ENCODE measurements around the gene IGF1R.

IGF1R gene

GRCh38 chr15:98705070-98705469 is 56.7 kb downstream of the IGF1R start:
- no peak for DNase-seq (ENCODE audit: low read depth in 2 of 2)

DNA sequence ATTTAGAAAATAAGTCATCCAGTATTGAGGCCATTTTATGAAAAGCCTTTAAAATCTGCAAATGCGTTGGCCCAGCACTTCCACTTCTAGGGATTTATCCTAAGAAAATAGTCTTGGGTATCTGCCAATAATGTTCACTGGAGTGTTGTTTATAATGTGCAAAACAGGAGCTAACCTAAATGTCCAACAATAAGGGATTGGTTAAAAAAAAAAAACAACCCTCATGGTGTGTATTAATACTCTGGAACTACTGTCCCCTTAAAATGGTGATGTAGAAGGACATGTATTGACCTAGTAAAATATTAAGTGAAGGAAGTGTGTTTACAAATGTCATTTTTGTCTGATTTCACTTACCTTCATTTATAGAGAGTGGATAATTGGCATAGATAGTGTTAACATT is 58.0 kb downstream of the IGF1R start:
- DNase-seq (ENCODE audit: low read depth in 2 of 2): no peak

DNA sequence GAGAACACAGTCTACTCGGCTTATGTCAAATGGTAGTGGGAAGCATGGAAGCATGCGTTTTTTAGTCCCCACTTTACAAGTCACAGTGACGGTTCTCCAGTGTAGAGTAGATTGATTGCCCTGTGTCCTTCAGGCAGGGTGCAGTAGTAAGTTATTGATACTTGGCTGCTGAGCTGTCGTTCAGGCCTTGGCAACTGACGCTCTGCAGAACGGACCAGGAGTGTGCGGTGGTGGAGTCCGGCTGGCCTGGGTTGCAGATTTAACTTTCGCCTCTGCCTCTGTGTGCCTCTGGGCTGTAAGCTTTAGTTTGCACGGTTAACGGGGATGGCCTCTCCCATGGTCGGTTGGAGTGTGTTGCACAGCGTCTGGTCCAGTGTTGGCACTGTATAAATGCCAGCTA is 58.6 kb downstream of the IGF1R start:
- no peak for DNase-seq (ENCODE audit: low read depth in 2 of 2)

DNA sequence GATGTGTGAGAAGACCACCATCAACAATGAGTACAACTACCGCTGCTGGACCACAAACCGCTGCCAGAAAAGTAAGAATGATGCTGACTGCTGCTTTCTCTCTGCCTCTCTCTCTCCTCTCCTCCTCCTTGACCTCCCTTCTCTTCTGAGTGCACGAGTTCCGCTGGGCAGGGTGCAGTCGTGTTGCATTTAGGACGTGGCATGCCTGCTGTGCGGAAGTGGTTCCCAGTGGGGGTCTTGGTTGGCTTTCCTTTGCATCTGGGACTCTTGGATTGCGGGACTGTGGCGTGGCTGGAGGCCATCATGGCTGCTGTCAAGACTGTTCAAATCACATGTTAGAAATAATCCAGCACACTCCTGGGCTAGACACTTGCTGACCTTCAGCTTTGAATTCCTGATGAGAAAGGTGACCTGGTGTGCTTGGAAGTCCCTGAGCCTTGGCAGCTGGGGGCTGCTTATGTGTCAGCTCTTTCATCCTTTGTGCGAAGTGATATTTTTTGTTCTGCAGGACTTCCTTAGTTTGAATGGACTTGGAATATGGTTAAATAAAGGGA is 59.8 kb downstream of the IGF1R start:
- DNase-seq (ENCODE audit: low read depth in 2 of 2): no peak

- DNase-seq (ENCODE audit: low read depth in 2 of 2): no peak
Observed at GRCh38 chr15:98711810-98712209, 63.5 kb downstream of the IGF1R start.

DNA sequence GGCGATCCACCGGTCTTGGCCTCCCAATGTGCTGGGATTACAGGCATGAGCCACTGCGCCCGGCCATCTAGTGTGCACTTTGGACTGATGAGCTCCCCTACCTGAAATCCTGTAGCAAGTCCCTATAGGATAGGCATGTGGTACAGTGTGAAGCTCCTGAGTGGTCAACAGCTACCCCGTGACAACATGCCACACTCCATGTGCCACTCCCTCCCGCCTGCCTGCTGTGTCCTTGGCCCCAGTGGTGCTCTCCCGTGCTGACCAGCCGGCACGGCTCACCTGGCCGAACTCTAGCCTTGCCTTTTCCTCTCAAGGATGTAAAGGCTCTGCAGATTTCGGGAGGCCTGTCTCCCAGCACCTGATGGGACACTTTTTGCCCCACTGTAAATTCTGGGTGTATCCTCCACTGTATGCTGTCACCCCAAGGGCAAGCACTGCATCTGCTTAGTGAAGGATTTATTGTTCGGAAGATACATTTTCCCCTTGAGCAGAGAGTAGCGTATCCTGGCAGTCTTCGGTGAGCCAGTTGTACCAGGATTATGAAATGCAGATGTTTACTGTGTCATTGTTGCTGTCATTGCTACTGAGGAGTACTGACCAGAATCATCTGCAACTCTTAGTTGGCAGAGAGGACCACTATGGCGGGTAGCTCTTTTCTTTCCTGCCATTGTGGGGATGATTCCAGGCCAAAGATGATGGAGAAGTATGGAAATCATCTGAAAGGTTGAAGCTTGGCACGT is 64.7 kb downstream of the IGF1R start:
- no peak for DNase-seq (ENCODE audit: low read depth in 2 of 2)

DNA sequence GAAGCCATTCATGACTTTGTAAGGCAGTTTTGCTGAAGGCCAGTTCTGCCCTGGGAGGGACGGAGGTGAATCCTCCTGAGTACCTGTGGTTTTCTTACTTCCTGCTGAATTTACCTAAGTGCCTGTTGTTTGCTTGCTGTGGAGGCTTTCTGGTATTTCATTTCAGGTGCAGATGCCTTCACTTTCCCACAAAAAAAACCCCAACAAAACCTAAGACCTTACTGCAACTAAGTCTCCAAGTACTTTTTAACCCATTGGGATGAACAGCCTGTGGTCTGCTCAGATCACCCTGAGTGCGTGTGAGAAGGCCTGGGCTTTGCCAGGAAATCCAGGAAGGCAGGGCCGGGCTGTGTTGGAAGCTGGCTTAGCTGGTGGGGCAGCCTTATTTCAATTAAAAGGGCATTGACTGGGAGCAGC is 65.3 kb downstream of the IGF1R start:
- no peak for DNase-seq (ENCODE audit: low read depth in 2 of 2)

- DNase-seq (ENCODE audit: low read depth in 2 of 2): no peak
Observed at GRCh38 chr15:98714922-98715321, 66.6 kb downstream of the IGF1R start.

- DNase-seq (ENCODE audit: low read depth in 2 of 2): no peak
Observed at GRCh38 chr15:98715401-98715800, 67.1 kb downstream of the IGF1R start.

- DNase-seq (ENCODE audit: low read depth in 2 of 2): no peak
Observed at GRCh38 chr15:98715890-98716443, 67.6 kb downstream of the IGF1R start.

- DNase-seq (ENCODE audit: low read depth in 2 of 2): no peak
Observed at GRCh38 chr15:98717371-98717770, 69.0 kb downstream of the IGF1R start.

GRCh38 chr15:98717942-98718341 is 69.6 kb downstream of the IGF1R start:
- no peak for DNase-seq (ENCODE audit: low read depth in 2 of 2)

DNA sequence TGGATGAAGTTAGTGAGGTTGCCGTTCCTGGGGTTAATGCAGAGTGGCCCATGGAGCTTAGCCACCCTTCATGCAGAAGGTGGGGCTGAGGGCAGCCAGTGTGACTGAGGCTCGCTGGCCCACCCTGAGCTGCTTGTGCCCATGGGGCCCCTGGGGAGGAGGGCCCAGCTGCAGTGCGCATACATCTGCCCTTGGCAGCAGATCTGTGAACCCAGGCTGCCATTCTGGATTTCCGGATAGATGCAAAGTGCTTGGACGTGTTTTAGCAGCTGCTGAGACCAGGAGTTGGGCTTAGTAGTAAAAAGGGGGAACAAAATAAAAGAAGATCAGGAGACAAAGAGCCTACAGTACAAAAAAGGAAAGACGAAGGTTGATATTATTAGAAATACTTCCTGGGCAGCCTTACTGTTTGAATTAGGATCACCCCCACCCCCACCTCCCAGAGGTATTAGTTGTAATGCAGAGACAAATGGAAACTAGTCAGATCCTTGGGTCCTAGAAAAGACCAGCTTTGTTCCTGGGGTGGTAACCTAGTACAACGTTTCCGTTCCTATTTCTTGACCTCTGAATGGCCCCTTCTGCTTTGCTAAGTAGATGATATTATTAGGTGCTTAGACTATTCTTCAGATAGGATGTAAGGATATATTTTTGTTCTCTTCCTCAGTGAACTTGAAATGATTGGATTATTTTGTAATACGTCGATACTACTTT is 70.2 kb downstream of the IGF1R start:
- no peak for DNase-seq (ENCODE audit: low read depth in 2 of 2)

- DNase-seq (ENCODE audit: low read depth in 2 of 2): no peak
Observed at GRCh38 chr15:98719137-98719740, 70.9 kb downstream of the IGF1R start.

- no peak for DNase-seq (ENCODE audit: low read depth in 2 of 2)
Observed at GRCh38 chr15:98720031-98720430, 71.7 kb downstream of the IGF1R start.

DNA sequence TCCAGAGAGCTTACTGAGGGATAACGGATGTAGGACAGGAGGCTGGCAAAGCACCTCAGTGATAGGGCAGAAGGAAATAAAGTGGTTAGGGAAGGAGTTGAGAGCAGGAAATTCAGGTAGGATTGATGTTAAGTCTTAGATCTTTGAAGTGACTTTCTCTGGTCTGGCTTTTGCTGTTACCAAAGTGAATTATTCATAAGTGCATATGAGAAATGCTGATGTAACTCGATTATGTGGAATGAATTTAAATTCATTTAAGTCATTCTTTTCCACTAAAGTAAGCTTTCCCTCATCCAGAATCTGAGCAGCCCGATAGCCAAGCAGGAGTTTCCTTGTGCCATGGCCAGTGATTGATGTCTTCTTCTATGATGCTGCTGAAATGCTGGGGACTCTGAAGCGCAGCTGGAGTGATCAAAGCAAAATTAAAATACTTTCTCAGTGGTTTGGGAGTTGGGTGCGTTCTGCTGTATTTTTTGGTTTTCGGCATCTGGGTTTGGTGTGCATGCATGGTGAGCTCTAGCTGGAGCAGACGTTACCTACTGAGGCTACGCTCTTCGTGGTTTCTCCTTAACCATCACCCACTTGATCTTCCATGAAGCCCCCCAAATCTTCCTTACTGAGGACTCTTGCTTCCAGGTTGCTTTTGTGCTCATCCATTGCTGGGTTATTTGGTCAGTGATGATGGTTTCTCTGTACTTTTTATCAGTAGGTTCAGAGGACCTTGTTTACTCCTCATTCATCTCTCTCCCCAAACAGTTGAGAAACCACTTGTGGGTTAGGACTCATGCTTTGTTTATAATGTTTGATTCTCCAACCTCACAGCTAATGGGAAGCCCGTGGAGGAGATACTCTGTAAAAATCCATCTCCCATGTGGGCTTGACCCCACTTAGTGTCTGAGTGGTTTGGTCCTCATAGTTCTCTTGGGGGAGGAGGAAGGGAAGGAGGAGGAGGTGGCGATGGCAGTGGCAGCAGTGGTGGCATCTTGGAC is 72.5 kb downstream of the IGF1R start:
- DNase-seq (ENCODE audit: low read depth in 2 of 2): no peak

GRCh38 chr15:98722209-98722608 is 73.9 kb downstream of the IGF1R start:
- no peak for DNase-seq (ENCODE audit: low read depth in 2 of 2)

DNA sequence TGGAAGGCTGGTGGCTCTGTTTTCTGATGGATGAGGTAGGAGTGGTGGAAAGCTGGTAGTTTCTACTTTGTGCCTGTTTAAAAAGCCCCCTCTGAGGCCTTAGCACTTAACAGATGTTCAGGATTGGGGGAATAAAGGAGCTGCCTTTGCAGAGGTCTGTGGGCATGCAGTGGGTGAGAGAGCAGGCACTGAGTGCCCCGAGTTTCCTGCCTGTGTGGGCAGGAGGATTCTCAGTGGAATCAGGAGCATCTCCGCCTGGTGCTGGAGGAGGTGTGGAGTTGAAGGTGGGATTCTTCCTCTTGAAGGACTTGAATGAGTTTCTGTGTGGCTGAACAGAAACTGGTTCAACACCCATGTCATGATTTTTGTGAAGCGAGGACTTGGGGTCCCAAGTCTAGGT is 74.3 kb downstream of the IGF1R start:
- no peak for DNase-seq (ENCODE audit: low read depth in 2 of 2)

DNA sequence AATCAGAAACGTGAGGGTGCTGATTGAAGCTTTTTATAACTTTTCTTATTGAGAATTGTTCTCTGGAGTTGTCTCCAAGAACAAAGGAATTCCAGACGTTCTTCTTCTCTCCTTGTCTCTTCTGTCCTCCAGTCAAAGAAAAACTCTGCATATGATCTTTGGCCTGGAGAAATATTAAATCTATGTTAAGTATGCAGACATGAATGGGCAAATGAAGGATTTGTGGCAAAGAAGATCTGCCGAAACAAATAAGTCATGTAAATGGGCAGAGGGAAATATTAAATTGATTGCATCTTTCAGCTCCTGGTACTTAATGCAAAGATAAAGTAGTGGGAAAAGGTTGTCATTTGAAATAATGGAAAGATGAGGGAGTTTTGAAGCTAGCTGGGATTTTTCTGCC is 74.9 kb downstream of the IGF1R start:
- no peak for DNase-seq (ENCODE audit: low read depth in 2 of 2)

GRCh38 chr15:98724048-98724447 is 75.7 kb downstream of the IGF1R start:
- no peak for DNase-seq (ENCODE audit: low read depth in 2 of 2)

DNA sequence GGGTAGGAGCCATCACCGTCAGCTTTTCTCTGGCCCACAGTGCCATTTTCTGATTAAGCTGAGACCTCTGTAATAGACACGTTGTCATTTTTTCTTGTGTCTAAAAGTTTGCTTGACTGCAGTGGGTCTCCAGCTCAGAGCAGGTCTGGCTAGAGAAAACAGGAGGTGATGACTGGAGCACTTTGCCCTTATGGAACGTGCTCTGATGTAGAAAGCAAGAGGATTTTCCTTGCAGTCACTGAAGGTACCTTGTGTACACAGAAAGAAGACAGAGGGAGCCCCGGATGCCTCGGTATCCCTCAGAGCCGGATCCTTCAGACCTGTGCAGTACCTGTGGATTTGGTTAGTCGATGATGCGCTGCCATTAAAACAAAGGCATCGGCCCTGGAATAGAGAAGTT is 76.2 kb downstream of the IGF1R start:
- no peak for DNase-seq (ENCODE audit: low read depth in 2 of 2)

Measured in stimulated activated CD8-positive, alpha-beta memory T cell treated with anti-CD3 and anti-CD28 coated beads, Interleukin-7, amount 100 ng/mL, for 4 hours (primary cell).